ENCODE measurements around the gene ZNF138. TPM values are rescaled to one million over a fixed set of nuclear protein-coding genes. Genes with fewer than 3 reads are reported as not detected.
"Not testable (repeated sequence)": the region's sequence is repeated elsewhere in the genome, so short reads cannot be mapped to it uniquely, and the experiment has no call there.

The ZNF138 gene
- total RNA-seq, 1 donor from 2014 or later, result 7.4 TPM

- H3K4me3 ChIP-seq (ENCODE audit: low read depth, low read length), result peak overlapping the region; percentile 98
- no peak for DNase-seq (ENCODE audit: low read depth)
- TF ChIP-seq CTCF (IDR thresholded peaks at IDR 0.05; ENCODE audit: insufficient read depth, low read length, poor library complexity, severe bottlenecking), result no peak
These were observed 948 bp downstream of the ZNF138 start for GRCh38 chr7:64795176-64795575.

GRCh38 chr7:64799169-64799568, 4.9 kb downstream of the ZNF138 start:
- not testable (repeated sequence) for H3K27me3 ChIP-seq (ENCODE audit: control insufficient read depth, insufficient read depth, low read length); DNase-seq (ENCODE audit: low read depth); H3K36me3 ChIP-seq (ENCODE audit: control insufficient read depth, insufficient read depth, low read length); H3K4me3 ChIP-seq (ENCODE audit: low read depth, low read length)

More at GRCh38 chr7:64795176-64795575, 948 bp downstream of the ZNF138 start:
- Histone ChIP-seq H3K36me3 (ENCODE audit: control insufficient read depth, insufficient read depth, low read length) (no peaks in the 10 kb centered on the region), H3K27me3 (ENCODE audit: control insufficient read depth, insufficient read depth, low read length) (no peaks in the 10 kb centered on the region)

GRCh38 chr7:64802699-64803098, 8.5 kb downstream of the ZNF138 start:
- H3K27me3 ChIP-seq (ENCODE audit: control insufficient read depth, insufficient read depth, low read length), result no peaks in the 10 kb centered on the region
- H3K4me3 ChIP-seq (ENCODE audit: low read depth, low read length), result no peak overlapping the region
- no peaks in the 10 kb centered on the region for H3K36me3 ChIP-seq (ENCODE audit: control insufficient read depth, insufficient read depth, low read length)
- TF ChIP-seq CTCF (IDR thresholded peaks at IDR 0.05; ENCODE audit: insufficient read depth, low read length, poor library complexity, severe bottlenecking), result no peak
- DNase-seq (ENCODE audit: low read depth), result no peak

GRCh38 chr7:64807731-64808365, 13.6 kb downstream of the ZNF138 start:
- no peaks in the 10 kb centered on the region for H3K36me3 ChIP-seq (ENCODE audit: control insufficient read depth, insufficient read depth, low read length)
- no peaks in the 10 kb centered on the region for H3K27me3 ChIP-seq (ENCODE audit: control insufficient read depth, insufficient read depth, low read length)
- TF ChIP-seq CTCF (IDR thresholded peaks at IDR 0.05; ENCODE audit: insufficient read depth, low read length, poor library complexity, severe bottlenecking), result no peak
- H3K4me3 ChIP-seq (ENCODE audit: low read depth, low read length), result no peak overlapping the region
- no peak for DNase-seq (ENCODE audit: low read depth)

GRCh38 chr7:64811767-64812166, 17.5 kb downstream of the ZNF138 start:
- no peaks in the 10 kb centered on the region for H3K27me3 ChIP-seq (ENCODE audit: control insufficient read depth, insufficient read depth, low read length)
- DNase-seq (ENCODE audit: low read depth), result no peak

GRCh38 chr7:64830926-64831325, 36.7 kb downstream of the ZNF138 start:
- no peaks in the 10 kb centered on the region for H3K27me3 ChIP-seq (ENCODE audit: control insufficient read depth, insufficient read depth, low read length)
- TF ChIP-seq CTCF (IDR thresholded peaks at IDR 0.05; ENCODE audit: insufficient read depth, low read length, poor library complexity, severe bottlenecking), result no peak
- no peak overlapping the region for H3K4me3 ChIP-seq (ENCODE audit: low read depth, low read length)
- DNase-seq (ENCODE audit: low read depth), result no peak
- no peaks in the 10 kb centered on the region for H3K36me3 ChIP-seq (ENCODE audit: control insufficient read depth, insufficient read depth, low read length)

More at GRCh38 chr7:64811767-64812166, 17.5 kb downstream of the ZNF138 start:
- Histone ChIP-seq H3K36me3 (ENCODE audit: control insufficient read depth, insufficient read depth, low read length) (no peaks in the 10 kb centered on the region), H3K4me3 (ENCODE audit: low read depth, low read length) (no peak overlapping the region)
- TF ChIP-seq CTCF (IDR thresholded peaks at IDR 0.05; ENCODE audit: insufficient read depth, low read length, poor library complexity, severe bottlenecking), result no peak

All from kidney epithelial cell (primary cell).